A549 treated with CpdA at 1 μM for 4 hours (cell line): ENCODE data around the gene SDHC. TPM values are rescaled to one million over a fixed set of nuclear protein-coding genes. Genes with fewer than 3 reads are reported as not detected.

Experiments used
- total RNA-seq: library from RNA; stranded (reverse); fragments of 200-300 nt; extraction: Qiagen RNA extraction; gene quantifications from 5 replicates; pipeline ENCODE4 v1.2.3, GENCODE V29; 2022; ENCODE audit warnings: low read depth

Gene SDHC, protein sequence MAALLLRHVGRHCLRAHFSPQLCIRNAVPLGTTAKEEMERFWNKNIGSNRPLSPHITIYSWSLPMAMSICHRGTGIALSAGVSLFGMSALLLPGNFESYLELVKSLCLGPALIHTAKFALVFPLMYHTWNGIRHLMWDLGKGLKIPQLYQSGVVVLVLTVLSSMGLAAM
- total RNA-seq, result 235 to 259 TPM (median 245 TPM) in 5 replicates

GRCh38 chr1:161314201-161314981 lies at the start of gene SDHC:
Gene SDHC (plus strand): TSS chr1:161314381. CDS start chr1:161314406, 25 bp downstream.

GRCh38 chr1:161309868-161310267 lies 4.3 kb upstream of the SDHC start, which contains the start of gene MPZ:
Gene MPZ (minus strand): TSS chr1:161309968. CDS start chr1:161309905, 63 bp downstream.

DNA sequence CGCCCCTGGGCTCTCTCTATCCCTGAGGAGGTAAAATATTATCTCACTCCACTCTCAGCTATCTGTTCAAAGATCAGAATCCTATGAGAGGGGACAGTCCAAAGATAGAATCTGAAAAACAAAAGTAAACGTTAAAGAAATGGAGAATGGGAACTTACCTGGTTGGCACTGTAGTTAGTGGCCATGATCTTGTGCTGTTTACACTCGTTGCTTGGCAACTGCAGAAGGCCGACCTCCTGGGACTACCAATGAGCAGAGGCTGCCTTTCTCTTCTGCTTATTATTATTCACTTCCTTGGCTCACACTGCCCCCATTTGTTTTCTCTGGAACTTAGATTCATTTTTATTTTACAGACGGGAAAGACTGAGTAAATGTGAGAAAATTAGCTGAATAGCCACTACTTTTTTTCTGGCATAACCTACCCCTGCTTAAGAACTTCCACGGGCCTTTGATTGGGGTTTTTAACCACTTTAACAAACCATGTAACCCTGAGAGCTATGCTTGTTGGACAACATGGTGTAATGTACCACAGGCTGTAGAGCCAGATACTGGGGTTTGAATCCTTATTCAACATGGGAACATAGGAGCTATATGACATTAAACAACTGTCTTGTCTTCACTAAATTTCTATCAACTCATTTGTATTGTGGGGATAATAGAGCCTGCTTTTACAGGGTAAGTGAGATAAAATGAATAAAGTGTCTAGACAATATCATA lies 53.7 kb downstream of the SDHC start, which contains the start of gene CFAP126:
Gene CFAP126, minus strand, starts transcription at position 193 of the 717 bp plus-strand sequence. Its CDS starts 8 bp downstream, at position 185.

Other genes with a start within 250 kb of the SDHC start
- gene ARHGAP30, start 244.5 kb upstream of the SDHC start, total RNA-seq, result 0.05 to 0.19 TPM (median 0.11 TPM) in 4 of 5 replicates, not detected in the other
- gene NECTIN4, start 224.8 kb upstream of the SDHC start, total RNA-seq, result 1.2 to 2.2 TPM (median 1.3 TPM) in 5 replicates
- 0.76 to 2.3 TPM (median 1.9 TPM) in 5 replicates for gene KLHDC9, start 216.0 kb upstream of the SDHC start, total RNA-seq
- 121 to 142 TPM (median 125 TPM) in 5 replicates for gene PFDN2, start 196.3 kb upstream of the SDHC start, total RNA-seq
- gene NIT1, start 196.3 kb upstream of the SDHC start, total RNA-seq, result 29.0 to 36.5 TPM (median 33.2 TPM) in 5 replicates
- 23.0 to 33.3 TPM (median 32.4 TPM) in 5 replicates for gene DEDD, start 181.7 kb upstream of the SDHC start, total RNA-seq
- gene UFC1, start 160.4 kb upstream of the SDHC start, total RNA-seq, result 92.8 to 141 TPM (median 93.5 TPM) in 5 replicates
- 18.2 to 26.4 TPM (median 23.5 TPM) in 5 replicates for gene USP21, start 154.9 kb upstream of the SDHC start, total RNA-seq
- 12.9 to 16.4 TPM (median 14.2 TPM) in 5 replicates for gene PPOX, start 148.0 kb upstream of the SDHC start, total RNA-seq
- 25.3 to 32.6 TPM (median 30.6 TPM) in 5 replicates for gene B4GALT3, start 136.9 kb upstream of the SDHC start, total RNA-seq
- gene ADAMTS4, start 115.3 kb upstream of the SDHC start, total RNA-seq, result 0.01 TPM in 1 of 5 replicates, not detected in the others
- gene NDUFS2, start 112.0 kb upstream of the SDHC start, total RNA-seq, result 79.3 to 107 TPM (median 81.5 TPM) in 5 replicates
- 0.18 TPM in 1 of 5 replicates, not detected in the others for gene FCER1G, start 99.1 kb upstream of the SDHC start, total RNA-seq
- gene APOA2, start 90.8 kb upstream of the SDHC start, total RNA-seq, result 4.4 TPM in 1 of 5 replicates, not detected in the others
- gene TOMM40L, start 88.3 kb upstream of the SDHC start, total RNA-seq, result 9.7 to 11.4 TPM (median 11.1 TPM) in 5 replicates
- 0.03 TPM in 1 of 5 replicates, not detected in the others for gene NR1I3, start 76.2 kb upstream of the SDHC start, total RNA-seq
- 0.07 to 0.10 TPM (median 0.09 TPM) in 3 of 5 replicates, not detected in the others for gene PCP4L1, start 55.6 kb upstream of the SDHC start, total RNA-seq
- 0.15 to 0.32 TPM (median 0.21 TPM) in 5 replicates for gene MPZ, start 4.4 kb upstream of the SDHC start, total RNA-seq
- 0.14 to 0.36 TPM (median 0.25 TPM) in 3 of 5 replicates, not detected in the others for gene CFAP126, start 53.5 kb downstream of the SDHC start, total RNA-seq
- gene FCGR2A, start 191.1 kb downstream of the SDHC start, total RNA-seq, result not detected in 5 replicates
- gene HSPA6, start 210.2 kb downstream of the SDHC start, total RNA-seq, result 1.4 to 11.8 TPM (median 3.5 TPM) in 5 replicates
- gene FCGR3A, start 235.4 kb downstream of the SDHC start, total RNA-seq, result not detected in 5 replicates